Peyer's patch (tissue), 4 donors: ENCODE data around the gene RAB7A. TPM values are rescaled to one million over a fixed set of nuclear protein-coding genes. Genes with fewer than 3 reads are reported as not detected.

Experiments used
- DNase-seq, 3 donors: peaks; one replicate each; pipeline ENCODE4 v3.0.0-alpha.2; 2017 to 2019
- H3K27ac ChIP-seq, 4 donors: fragments of 200-600 bp; sonication (generic); one replicate each; pipeline ENCODE4 v1.5.1; 2016 to 2019
- H3K27me3 ChIP-seq, 2 donors: fragments of 200-600 bp; sonication (generic); one replicate each; pipeline ENCODE4 v1.5.1; 2019
- H3K36me3 ChIP-seq, 3 donors: fragments of 200-600 bp; sonication (generic); one replicate each; pipeline ENCODE4 v1.5.1; 2016 to 2019
- H3K4me1 ChIP-seq, 4 donors: fragments of 200-600 bp; sonication (generic); one replicate each; pipeline ENCODE4 v1.5.1; 2016 to 2019
- H3K4me3 ChIP-seq, 4 donors: fragments of 200-600 bp; sonication (generic); 1 replicate in 3 of 4; 2 replicates in 1 of 4; pipeline ENCODE4 v1.5.1; 2016 to 2019; ENCODE audit warnings: mild to moderate bottlenecking in 1 of 4
- H3K9me3 ChIP-seq, 4 donors: fragments of 200-600 bp; sonication (generic); one replicate each; pipeline ENCODE4 v1.5.1; 2016 to 2019; ENCODE audit warnings: mild to moderate bottlenecking in 1 of 4
- POLR2A ChIP-seq, 2 donors: fragments of 450-650 bp; IDR thresholded peaks; one replicate each; pipeline ENCODE4 v1.5.1; 2017; ENCODE audit warnings: antibody characterized with exemption in 2 of 2, mild to moderate bottlenecking in 2 of 2, moderate library complexity in 2 of 2
- total RNA-seq, 4 donors: library from RNA; depleted of rRNA; stranded (reverse); fragments of >200 nt; gene quantifications; one replicate each; pipeline ENCODE4 v1.1.0, GENCODE V29; 2016
- TF ChIP-seq, protein P1 (sequence below), 6 experiments: fragments of 450-650 bp in 4 of 6; fragments of 200-600 bp in 2 of 6; sonication (generic) in 1 of 6; IDR thresholded peaks; one replicate each; pipeline ENCODE4 v1.5.1; 2017 to 2019; ENCODE audit warnings: antibody characterized with exemption in 6 of 6, mild to moderate bottlenecking in 3 of 6, moderate library complexity in 1 of 6

Gene RAB7A
- total RNA-seq, 4 donors from 2014 or later = 96.6 to 116 (median 99.4) TPM

DNA sequence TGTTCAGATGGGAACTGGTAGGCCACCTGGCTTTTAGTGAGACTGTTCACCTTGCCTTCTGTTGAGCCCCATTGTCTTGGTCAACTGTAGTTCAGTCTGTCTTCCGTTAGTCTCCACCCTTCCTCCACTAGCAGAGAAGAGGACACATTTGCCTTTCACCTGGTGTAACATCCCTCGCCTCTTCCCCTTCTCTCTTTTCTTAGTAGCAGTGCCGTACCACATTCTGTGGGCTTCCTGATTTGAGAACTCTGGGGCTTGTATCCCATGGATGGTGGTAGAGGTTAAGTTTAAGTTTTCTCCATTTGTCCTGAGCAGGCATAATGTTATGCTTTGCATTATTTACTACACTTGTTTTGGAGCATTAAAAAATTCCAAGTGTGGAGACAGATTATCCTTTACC lies 49.3 kb downstream of the RAB7A start:
- no peak for TF ChIP-seq POLR2A (IDR thresholded peaks at IDR 0.05)
- TF ChIP-seq, protein P1, sequence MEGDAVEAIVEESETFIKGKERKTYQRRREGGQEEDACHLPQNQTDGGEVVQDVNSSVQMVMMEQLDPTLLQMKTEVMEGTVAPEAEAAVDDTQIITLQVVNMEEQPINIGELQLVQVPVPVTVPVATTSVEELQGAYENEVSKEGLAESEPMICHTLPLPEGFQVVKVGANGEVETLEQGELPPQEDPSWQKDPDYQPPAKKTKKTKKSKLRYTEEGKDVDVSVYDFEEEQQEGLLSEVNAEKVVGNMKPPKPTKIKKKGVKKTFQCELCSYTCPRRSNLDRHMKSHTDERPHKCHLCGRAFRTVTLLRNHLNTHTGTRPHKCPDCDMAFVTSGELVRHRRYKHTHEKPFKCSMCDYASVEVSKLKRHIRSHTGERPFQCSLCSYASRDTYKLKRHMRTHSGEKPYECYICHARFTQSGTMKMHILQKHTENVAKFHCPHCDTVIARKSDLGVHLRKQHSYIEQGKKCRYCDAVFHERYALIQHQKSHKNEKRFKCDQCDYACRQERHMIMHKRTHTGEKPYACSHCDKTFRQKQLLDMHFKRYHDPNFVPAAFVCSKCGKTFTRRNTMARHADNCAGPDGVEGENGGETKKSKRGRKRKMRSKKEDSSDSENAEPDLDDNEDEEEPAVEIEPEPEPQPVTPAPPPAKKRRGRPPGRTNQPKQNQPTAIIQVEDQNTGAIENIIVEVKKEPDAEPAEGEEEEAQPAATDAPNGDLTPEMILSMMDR (IDR thresholded peaks at IDR 0.05) = no peak
- no peak overlapping the region for H3K27ac ChIP-seq
- no peak for DNase-seq
- peaks cover 0 to 17% (median 0%) of the 10 kb centered on the region in 4 donors for H3K4me1 ChIP-seq
- H3K27me3 ChIP-seq = no peaks in the 10 kb centered on the region
- H3K36me3 ChIP-seq = no peaks in the 10 kb centered on the region
- H3K9me3 ChIP-seq = no peaks in the 10 kb centered on the region
- no peak overlapping the region for H3K4me3 ChIP-seq

DNA sequence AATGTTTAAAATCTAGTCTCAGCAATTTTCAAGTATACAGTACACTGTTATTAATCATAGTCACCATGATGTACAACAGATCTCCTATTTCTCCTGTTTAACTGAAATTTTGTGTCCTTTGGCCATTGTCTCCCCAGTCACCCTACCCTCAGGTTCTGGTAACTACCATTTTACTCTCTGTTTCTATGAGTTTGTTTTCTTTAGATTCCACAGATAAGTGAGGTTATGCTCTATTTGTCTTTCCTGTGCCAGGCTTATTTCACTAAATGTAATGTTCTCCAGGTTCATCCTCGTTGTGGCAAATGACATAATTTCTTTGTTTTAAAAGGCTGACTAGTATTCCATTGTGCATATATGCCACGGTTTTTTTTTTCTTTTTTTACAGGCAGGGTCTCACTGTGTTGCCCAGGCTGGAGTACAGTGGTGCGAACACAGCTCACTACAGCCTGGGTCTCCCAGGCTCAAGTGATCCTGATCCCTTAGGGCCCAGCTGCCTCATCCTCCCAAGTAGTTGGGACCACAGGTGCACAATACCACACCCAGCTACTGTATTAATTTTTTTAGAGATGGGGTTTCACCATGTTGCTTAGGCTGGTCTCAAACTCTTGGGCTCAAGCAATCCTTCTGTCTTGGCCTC lies 50.0 kb downstream of the RAB7A start:
- no peaks in the 10 kb centered on the region for H3K36me3 ChIP-seq
- TF ChIP-seq, protein P1 (IDR thresholded peaks at IDR 0.05) = no peak
- TF ChIP-seq POLR2A (IDR thresholded peaks at IDR 0.05) = no peak
- no peak for DNase-seq
- H3K4me3 ChIP-seq = no peak overlapping the region
- no peaks in the 10 kb centered on the region for H3K27me3 ChIP-seq
- H3K27ac ChIP-seq = no peak overlapping the region
- H3K9me3 ChIP-seq = no peaks in the 10 kb centered on the region
- peaks cover 0 to 25% (median 0%) of the 10 kb centered on the region in 4 donors for H3K4me1 ChIP-seq

DNA sequence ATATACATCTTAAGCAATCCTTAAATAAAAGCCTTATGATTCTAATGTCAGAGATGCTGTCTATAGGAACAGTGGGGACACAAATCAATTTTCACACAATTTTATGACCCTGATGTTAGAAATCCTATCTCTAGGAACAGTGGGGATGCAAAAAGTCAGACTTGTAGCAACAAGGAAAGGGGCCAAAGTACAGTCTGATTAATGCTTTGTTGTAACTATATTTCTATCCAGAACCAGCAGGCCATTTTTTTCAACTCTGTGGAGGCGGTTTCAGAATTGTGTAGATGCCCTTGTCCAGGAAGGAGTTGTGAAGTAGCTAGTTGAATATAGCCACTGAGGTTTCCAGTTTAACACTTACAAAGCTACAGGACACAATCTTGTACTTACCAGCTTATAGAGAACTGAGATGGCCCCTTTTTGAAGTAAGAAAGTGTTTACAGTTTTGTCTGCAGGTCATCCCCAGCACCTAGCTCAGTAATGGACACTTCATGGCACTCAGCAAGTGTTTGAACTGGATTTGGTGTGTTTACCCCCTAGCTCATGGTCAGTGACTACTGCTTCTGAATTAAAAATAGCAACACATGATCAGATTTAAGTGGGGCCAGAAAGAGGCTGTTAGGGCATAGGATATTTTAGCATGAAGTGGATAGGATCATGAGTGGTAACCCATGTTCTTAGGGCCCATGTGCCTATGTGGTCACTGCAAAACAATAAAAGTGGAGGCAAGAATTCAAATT lies 54.3 kb downstream of the RAB7A start:
- DNase-seq = no peak
- H3K4me1 ChIP-seq = peaks cover 0 to 59% (median 0%) of the 10 kb centered on the region in 4 donors
- no peak for TF ChIP-seq POLR2A (IDR thresholded peaks at IDR 0.05)
- TF ChIP-seq, protein P1 (IDR thresholded peaks at IDR 0.05) = no peak
- no peaks in the 10 kb centered on the region for H3K27me3 ChIP-seq
- no peaks in the 10 kb centered on the region for H3K9me3 ChIP-seq
- peak overlapping the region in 1 of 4 donors; percentile 15 for H3K27ac ChIP-seq
- H3K4me3 ChIP-seq = no peak overlapping the region
- no peaks in the 10 kb centered on the region for H3K36me3 ChIP-seq

DNA sequence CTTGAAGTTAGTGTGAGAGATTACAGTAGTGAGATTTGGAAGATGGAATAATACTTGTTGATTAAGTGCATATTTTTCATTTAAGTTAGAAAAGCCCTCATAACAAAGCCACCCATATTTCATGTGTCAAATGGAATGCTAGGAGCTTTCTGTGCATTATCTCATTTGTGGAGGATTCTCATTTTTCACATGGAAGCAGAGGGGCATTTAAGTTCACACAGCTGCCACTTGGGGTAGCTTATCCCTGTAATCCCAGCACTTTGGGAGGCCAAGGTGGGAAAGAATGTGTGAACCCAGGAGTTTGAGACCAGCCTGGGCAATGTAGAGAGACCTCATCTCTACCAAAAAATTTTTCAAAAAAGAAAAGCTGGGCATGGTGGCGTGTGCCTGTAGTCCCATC lies 55.2 kb downstream of the RAB7A start:
- Histone ChIP-seq H3K36me3 (no peaks in the 10 kb centered on the region), H3K9me3 (no peaks in the 10 kb centered on the region), H3K27me3 (no peaks in the 10 kb centered on the region), H3K4me1 (peaks cover 0 to 63% (median 0%) of the 10 kb centered on the region in 4 donors), H3K4me3 (no peak overlapping the region), H3K27ac (peak overlapping the region in 1 of 4 donors; percentile 15)
- TF ChIP-seq, protein P1 (IDR thresholded peaks at IDR 0.05) = no peak
- TF ChIP-seq POLR2A (IDR thresholded peaks at IDR 0.05) = no peak
- DNase-seq = no peak

DNA sequence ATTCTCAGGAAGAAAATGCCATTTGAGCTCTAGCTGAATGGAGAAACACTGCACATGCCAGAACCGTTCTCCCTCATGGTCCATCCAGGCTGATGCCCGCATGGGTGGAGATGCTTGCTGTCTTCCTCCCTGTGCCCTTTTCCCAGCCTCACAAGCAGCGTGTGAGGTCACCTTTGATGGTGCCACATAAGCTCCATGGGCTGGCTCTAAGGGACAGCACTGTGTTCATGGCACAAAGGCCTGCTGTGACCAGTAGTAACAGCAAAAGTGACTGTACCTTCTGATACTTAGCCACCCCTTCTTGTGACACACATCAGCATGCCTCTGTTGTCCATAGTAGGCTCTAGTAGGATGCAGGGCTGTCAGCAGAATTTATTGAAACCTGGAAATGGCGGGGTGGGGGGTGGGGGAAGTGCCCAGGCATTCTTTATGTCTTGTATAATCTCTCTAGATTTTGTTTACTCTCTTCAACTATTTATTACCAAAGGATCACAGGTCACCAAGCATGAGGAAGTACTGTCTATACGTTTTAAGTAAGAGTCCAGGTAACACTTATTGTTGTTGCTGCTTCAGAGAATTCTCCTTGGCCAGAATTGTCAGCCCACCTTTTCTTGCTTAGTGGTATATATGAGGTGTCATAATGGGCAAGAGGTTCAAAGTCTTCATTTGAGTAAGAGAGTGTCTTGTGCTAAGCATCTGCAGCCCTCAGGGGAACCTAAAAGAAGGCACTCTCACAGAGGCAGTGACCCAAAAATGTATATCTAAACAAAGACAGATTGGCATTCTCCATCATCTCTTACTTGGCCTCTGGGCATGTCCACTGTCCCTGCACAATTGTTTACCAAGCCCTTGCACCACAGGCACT lies 56.5 kb downstream of the RAB7A start:
- H3K27ac ChIP-seq = peak overlapping the region in 2 of 4 donors; percentile 48 to 59
- DNase-seq = peak in 1 of 3 donors; percentile 54
- H3K36me3 ChIP-seq = no peaks in the 10 kb centered on the region
- H3K27me3 ChIP-seq = no peaks in the 10 kb centered on the region
- peaks cover 0 to 76% (median 0%) of the 10 kb centered on the region in 4 donors for H3K4me1 ChIP-seq
- TF ChIP-seq, protein P1 (IDR thresholded peaks at IDR 0.05) = no peak
- no peak for TF ChIP-seq POLR2A (IDR thresholded peaks at IDR 0.05)
- no peak overlapping the region for H3K4me3 ChIP-seq
- H3K9me3 ChIP-seq = no peaks in the 10 kb centered on the region
